GM18502 (cell line): ENCODE data around the gene PVR.
"Not testable (repeated sequence)": the region's sequence is repeated elsewhere in the genome, so short reads cannot be mapped to it uniquely, and the experiment has no call there.

ENCODE experiments used
- ATAC-seq: cut with Tn5 transposase; IDR thresholded peaks from one replicate; pipeline ENCODE4 v1.9.1; 2021; ENCODE audit warnings: mild to moderate bottlenecking; ENCODE audit not compliant: unreplicated experiment, poor library complexity

PVR gene

DNA sequence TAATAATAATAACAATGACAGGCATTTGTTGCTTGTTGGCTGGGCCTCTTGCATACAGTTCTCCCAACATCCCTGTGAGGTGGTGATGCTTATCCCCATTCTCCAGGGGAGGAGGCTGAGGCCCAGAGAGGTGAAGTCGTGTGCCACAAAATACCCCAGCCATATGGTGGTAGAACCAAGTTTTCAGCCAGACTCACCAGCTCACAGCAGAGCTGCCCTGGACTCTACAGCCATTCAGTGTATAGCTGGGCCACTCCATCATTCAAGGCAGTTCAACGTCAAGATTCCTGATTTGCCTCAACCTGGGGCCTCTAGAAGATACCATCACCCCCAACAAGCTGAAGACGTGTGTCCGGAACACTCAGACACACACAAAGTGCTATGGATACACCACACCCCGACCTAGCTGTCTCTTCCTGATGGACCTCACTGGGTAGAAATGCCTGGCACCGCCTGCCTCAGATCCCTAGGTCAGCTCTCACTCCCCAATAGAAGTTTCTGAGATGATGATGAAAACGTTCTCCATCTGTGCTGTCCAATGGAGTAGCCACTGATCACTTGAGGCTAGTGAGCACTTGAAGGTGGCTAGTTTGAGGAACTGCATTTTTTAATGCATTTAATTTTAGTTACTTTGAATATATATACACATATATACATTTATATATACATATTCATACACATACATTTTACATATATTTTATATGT, 23.3 kb downstream of the PVR start:
- ATAC-seq = no peak

DNA sequence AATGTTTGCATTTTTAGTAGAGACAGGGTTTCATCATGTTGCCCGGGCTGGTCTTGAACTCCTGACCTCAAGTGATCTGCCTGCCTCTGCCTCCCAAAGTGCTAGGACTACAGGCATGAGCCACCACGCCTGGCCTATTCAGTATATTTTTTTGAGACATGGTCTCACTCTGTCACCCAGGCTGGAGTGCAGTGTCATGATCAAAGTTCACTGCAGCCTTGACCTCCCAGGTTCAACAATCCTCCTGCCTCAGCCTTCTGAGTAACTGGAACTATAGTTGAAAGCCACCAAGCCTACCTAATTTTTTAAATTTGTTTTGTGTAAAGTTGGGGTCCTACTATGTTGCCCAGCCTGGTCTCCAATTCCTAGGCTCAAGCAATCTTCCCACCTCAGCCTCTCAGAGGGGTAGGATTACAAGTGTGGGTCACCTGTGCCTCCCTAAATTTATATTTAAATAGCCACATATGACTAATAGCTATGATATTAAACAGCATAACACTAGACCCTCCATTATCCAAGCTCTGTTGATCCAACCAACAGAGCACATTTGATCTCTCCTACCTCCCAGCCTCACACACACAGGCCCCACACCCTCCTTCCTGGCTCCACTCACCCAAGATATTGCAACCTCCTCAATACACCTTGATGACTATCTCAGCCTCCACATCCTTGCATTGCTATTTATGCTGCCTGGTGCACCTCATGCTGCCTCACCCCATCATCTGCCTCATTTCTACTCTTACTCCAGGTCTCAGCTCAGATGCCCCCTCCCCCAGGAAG, 25.5 kb downstream of the PVR start:
- no peak for ATAC-seq

DNA sequence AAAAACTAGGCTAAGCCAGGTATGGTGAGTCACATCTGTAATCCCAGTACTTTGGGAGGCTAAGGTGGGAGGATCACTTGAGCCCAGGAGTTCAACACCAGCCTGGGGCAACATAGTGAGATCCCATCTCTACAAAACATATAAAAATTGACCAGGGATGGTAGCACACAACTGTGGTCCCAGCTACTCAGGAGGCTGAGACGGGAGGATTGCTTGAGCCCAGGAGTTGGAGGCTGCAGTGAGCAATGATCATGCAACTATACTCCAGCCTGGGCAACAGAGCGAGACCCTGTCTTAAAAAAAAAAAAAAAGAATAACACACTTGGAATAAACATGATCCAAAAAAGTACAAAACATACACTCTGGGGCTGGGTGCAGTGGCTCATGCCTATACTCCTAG, 26.3 kb downstream of the PVR start:
- not testable (repeated sequence) for ATAC-seq

DNA sequence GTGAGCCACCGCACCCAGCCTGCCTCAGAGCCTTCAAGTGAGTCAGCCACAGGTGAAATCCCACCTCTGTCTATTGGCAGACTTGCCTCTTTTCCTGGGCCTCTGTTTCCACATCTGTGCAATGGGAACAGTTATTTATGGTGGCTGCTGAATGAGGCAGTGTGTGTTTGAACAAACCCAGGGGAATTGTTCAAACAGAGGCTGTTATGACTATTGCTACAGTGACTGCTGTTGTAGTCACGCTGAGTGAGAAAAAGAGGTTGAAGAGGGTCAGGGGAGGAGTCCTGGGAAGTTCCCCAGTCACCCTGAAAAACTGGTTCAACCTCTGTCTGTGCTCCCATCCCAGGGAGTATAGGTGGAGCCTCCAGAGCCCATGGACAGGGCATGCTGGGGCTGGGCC, 27.7 kb downstream of the PVR start, which contains the start of gene CEACAM19:
TSS of gene CEACAM19 (plus strand) at position 83 of the 400 bp plus-strand sequence. CDS start 450 bp downstream, outside the sequence.
- no peak for ATAC-seq

DNA sequence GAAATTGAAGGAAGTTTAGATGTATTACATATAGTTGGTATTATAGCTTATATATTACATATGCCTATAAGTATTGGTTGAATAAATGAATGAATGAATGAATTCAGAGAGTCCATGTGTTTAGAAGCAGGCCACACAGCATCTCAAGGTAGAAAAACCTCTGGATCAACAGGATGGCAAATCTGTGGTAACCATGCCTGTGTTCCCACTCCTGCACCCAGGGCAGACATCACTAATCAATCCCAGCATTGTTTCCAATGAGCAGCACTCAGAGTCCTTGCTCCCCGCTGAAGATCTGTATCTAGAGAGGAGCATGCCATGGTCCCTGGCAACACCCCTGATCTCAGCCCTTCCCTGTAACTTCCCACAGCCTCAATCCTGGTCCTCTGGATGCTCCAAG, 28.5 kb downstream of the PVR start:
- ATAC-seq = no peak

DNA sequence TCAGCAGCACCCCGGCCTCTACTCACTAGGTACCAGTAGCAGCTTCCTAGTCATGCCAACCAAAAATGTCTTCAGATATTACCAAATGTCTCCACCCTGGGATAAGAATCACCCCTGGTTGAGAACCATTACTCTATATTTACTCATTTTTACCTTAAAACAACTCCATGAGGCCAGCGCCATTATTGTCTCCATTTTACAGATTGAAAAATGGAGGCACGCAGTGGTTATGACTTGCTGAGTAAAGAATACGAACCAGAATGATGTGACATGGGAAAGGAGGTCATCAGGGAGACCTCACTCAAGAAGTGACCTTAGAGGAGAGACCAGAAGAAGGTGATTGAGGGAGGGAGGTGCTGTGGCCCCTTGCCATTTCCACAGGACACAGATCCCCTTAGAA, 29.8 kb downstream of the PVR start:
- ATAC-seq = no peak

DNA sequence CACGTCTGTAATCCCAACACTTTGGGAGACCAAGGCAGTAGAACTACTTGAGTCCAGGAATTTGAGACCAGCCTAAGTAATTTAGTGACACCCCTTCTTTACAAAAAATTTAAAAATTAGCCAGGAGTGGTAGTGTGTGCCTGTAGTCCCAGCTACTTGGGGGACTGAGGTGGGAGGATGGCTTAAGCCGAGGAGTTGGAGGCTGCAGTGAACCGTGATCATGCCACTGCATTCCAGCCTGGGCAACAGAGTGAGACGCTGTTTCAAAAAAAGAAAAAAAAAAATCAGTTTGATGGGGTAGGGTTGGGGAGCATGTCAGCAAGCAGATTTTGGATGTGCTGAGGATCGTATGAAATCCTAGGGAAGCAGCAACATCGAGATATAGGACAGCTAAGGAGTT, 31.8 kb downstream of the PVR start:
- ATAC-seq = no peak

DNA sequence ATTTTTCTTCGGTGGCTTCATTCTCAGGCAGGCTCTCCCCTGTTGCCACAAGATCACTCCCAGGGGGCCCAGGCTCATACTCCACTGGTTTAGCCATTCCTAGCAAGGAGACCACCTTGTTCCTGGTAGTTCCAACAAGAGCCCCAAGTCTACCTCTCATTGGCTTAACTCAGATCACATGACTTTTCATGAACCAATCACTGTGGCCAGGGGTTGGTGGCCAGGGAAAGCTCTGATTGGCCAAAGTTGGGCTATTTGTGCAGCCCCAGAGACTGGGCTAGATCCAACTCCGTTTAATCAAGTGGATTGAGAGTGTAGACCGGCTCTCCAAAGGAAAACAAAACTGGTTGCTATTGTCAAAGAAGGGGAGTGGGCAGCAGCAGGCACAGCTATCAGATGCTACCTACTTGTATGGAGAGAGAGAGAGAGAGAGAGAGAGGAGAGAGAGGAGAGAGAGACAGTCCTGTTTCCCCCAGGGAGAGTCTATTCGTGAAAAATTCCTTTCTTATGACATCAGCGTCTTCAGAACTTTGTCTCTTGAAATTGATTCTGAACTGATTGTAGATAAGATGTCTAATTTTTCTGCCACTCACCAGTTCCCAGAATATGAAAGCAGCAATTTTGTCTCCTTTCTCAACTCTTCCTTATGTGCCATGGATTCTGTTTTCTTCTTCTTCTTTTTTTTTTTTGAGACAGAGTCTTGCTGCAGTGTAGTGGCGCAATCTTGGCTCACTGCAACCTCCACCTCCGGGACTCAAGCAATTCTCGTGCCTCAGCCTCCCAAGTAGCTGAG, 33.5 kb downstream of the PVR start:
- no peak for ATAC-seq

DNA sequence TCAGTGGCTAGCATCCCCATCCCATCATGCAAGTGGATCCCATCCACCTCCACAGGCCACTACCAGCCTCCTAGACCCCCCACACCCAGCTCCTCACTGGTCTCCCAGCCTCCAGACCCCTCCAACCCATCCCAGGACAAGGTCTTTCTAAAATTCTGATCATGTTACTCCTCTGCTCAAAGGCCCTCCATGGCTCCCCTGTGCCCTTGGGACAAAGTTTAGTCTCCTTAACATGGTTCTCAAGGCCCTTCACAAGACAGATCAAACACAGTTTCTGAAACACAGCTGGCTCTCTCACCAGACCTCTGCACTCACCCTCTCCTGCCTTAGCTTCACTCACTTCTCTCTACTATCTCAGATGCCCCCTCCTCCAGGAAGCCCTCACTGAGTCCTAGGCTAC, 36.8 kb downstream of the PVR start:
- no peak for ATAC-seq

DNA sequence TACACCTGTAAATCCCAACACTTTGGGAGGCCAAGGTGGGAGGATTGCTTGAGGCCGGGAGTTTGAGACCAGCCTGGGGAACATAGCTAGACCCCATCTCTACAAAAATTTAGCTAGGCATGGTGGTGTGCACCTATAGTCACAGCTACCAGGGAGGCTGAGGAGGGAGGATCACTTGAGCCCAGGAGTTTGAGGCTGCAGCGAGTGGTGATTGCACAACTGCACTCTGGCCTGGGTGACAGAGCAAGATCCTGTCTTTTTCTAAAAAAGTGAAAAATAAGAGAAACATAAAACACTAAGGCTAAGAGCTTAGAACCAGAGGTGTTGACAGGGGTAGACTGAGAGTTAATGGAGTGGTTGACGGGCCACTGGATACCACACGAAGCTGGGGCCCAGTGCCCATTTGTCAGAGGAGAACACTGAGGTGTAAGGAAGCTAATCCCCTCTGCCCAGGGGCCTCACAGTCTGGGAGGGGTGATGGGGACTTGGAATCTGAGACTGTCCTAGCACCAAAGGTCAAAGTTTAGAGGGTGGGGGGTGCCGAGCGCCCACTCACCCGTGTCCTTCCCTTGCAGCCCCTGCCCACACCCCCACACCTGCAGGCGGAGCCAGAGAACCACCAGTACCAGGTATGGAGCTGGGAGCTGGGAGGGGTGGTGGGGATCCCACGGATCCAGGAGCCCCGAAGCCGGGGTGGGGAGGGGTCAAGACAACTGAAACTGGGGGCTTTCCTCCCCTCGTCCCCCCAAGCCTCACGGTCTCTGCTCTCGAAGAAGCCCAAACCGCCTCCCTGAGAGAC, 38.5 kb downstream of the PVR start:
- ATAC-seq = no peak

DNA sequence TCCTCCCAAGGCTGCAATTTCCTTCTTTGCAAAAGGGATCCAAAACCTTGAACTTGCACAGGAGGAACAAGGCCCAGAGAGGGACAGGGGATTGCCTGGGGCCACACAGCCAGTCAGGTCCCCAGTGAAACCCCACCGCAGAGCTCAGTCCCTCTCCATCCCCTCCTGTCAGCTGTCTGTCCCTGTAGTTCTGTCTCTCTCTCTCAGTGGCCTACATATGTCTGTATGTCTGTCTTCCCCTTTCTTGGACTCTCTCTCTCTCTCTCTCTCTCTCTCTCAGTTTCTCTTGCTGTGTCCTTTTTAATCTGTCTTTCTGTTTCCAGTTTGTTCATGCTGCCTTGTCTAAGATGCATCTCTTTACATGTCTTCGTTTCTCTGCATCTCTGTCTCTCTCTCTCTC, 39.1 kb downstream of the PVR start:
- no peak for ATAC-seq

DNA sequence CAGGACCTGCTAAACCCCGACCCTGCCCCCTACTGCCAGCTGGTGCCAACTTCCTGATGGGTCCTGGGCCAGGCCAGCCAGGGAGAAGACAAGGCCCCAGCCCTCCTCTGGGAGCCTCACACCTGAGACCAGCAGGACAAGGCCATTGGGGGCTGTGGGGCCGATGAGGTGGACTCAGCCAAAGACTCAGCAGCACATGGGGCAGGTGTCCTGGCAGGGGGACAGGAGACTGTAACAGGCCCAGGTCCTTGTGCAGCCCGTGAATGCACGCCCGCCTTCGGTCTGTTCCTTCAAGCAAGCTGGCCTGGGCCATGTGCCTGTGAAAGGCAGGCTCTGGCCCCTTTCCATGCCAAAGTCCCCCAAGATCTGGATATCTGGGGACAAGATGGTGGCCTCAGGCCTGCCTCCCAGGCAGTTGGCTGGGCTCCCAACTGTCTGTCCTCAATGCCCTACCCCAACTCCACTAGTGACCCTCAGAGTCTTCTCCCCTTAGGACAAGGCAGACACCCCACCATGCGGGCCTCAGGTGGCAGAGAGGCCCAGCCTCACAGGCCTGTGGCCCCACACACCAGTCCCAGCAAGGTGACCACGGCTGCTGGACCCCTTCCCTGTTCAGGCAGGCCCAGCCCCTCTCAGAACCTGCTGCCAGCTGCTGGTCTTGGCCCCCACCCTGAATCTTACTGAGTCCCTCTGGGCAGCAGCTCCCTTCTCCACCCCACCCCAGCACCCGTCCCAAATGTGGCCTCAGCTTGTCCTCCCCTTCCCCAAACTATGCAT, 39.9 kb downstream of the PVR start:
- ATAC-seq = no peak

DNA sequence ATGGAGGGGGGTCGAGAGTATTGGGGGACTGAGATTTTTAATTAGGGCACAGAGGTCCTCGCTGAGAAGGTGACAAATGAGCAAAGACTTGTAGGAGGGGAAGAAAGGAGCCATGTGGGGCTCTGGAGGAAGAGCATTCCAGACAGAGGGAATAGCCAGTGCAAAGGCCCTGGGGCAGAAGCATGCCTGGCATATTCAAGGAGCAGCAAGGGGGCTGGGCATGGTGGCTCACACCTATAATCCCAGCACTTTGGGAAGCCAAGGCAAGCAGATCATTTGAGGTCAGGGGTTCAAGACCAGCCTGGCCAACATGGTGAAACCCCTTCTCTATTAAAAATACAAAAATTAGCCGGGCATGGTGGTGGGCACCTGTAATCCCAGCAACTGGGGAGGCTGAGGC, 40.7 kb downstream of the PVR start:
- ATAC-seq = not testable (repeated sequence)

DNA sequence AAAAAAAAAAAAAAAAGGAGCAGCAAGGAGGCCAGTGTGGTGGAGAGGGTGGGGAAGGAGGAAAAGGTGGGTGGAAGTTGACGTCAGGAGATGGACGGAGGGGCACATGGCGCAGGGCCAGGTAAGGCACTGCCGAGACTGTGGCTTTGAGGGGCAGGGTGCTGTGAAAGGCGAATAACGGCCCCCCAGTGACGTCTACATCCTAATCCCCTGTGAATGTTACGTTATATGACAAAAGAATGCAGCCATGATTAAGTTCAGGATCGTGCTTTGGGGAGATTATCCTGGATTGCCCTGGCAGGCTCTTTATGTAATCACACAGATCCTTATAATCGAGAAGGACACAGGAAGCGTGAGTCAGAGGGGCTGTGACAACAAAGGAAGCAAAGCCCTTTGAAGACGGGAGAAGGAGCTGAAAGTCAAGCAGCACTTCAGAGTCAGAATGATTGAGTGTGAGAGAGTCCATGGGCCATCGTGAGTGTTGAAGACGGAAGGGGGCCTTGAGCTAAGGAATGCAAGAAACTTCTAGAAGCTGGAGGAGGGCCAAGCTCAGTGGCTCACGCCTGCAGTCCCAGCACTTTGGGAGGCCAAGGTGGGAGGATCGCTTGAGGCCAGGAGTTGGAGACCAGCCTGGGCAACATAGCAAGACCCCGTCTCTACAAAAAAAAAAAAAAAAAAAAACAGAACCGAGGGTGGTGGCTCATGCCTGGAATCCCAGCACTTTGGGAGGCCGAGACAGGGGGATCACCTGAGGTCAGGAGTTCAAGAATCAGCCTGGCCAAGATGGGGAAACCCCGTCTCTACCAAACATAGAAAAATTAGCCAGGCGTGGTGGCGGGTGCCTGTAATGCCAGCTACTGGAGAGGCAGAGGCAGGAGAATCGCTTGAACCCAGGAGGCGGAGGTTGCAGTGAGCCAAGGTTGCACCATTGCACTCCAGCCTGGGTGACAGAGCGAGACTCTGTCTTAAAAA, 41.5 kb downstream of the PVR start:
- ATAC-seq = no peak

DNA sequence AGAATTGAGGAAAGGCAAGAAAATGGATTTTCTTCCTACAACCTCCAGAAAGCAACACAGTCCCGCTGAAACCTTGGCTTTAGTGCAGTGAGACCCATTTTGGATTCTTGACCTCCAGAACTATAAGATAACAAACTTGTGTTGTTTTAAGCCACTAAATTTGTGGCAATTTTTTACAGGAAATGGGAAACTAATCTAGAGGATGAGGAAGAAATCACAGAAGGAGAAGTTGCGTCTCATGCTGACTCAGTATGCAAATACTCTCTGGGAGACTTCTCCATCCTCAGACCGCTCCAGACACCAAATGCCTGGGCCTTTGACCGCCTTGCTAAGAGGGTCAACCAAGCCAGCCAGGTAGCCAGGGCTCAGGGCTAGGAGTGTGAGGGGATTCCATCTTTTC, 42.2 kb downstream of the PVR start:
- ATAC-seq = no peak

DNA sequence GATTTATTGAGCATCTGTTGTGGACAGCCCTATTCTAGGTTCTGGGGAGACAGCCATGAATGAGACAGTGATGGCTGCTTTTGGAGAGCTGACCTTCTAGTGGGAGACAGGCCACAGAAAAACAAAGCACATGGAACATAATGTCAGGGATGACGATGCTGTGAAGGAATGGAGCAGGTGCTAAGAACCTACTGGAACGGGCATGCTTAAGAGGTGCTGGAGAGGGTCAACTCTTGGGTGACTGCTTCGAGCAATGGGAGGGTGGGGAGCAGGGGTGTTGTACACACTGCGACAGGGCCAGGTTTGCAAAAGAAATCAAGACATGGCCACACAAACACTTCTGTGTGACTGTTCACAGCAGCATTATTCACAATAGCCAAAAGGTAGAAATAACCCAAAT, 43.2 kb downstream of the PVR start:
- no peak for ATAC-seq

DNA sequence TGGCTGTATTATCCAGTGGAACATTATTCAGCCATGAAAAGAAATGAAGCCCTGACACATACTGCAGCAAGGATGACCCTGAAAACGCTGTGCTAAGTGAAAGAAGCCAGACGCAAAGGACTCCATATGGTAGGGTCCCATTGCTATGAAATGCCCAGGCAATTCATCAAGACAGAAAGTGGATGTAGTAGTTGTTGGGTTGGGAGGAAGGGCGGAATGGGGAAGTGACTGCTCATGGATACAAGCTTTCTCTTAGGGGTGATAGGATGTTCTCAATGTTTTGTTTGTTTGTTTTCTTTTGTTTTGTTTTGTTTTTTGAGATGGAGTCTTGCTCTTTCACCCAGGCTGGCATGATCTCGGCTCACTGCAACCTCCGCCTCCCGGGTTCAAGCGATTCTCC, 44.2 kb downstream of the PVR start:
- ATAC-seq = no peak
